OCI-LY7 (cell line): Measurements from ENCODE around the gene ERI3.

Experiments used
- CTCF ChIP-seq: fragments of 200-600 bp; sonication (generic); conservative IDR thresholded peaks from 2 replicates; pipeline ENCODE4 v1.5.1; 2014; ENCODE audit warnings: mild to moderate bottlenecking, antibody characterized with exemption, low read length, moderate library complexity, mixed read lengths
- EZH2phosphoT487 ChIP-seq: fragments of 200-600 bp; sonication (generic); IDR thresholded peaks from 2 replicates; pipeline ENCODE4 v1.6.1; 2018; ENCODE audit warnings: low read depth, borderline replicate concordance, mild to moderate bottlenecking, mixed run types, antibody characterized with exemption, low read length, moderate library complexity, mixed read lengths

GRCh38 chr1:44200336-44200735, 154.7 kb downstream of the ERI3 start:
- TF ChIP-seq CTCF (no peak), EZH2phosphoT487 (no peak)
